Effector CD4-positive, alpha-beta T cell (primary cell): ENCODE measurements around the gene INPP5J.
A peak's percentile ranks its signal among the peaks of the same experiment; 100 is the strongest.

Experiments used
- DNase-seq: peaks from one replicate; pipeline ENCODE4 v3.0.0-alpha.2; 2020

Gene INPP5J

DNA sequence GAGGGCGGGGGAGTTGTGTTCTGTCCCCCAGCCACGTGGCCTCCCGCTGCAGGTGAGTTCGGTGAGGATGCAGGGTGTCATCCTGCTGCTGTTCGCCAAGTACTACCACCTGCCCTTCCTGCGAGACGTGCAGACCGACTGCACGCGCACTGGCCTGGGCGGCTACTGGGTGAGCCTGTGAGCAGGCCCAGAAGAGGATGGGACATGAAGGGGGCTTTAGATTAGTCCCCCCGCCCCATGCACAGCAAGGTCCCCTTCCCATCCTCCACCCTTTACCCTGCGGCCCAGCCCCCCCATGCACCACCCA lies 4.1 kb downstream of the INPP5J start:
- no peak for DNase-seq

DNA sequence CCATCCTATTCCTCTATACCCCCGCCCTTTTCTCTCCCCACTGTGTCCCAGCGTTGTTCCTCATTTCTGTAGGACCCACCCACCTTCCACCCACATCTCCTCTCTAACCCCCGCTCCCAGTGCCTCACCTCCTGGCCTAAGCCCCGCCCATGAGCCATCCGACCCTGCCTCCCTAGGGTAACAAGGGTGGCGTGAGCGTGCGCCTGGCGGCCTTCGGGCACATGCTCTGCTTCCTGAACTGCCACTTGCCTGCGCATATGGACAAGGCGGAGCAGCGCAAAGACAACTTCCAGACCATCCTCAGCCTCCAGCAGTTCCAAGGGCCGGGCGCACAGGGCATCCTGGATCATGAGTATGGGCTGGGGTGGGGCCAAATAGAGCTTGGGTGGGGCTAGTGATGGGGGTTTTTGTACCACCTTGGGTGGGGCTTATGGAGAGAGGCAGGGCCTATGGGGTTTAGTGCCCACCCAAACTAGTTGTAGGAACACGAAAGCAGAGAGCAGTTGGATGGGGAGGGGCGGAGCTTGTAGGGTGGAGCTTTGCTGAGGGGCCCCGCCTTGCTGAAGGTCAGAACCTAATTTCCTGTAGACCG lies 4.5 kb downstream of the INPP5J start:
- no peak for DNase-seq

DNA sequence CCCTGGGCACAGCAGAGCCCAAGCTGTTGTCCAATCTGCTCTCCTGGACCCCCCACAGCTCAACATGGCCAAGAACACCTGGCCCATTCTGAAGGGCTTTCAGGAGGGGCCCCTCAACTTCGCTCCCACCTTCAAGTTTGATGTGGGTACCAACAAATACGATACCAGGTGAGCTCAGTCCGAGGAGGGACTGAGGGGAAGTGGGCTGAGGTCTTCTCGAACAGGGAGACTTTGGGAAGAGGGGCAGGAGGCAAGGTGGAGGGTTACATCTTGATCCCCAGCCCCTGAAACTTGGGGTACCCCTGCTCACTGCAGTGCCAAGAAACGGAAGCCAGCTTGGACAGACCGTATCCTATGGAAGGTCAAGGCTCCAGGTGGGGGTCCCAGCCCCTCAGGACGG lies 5.4 kb downstream of the INPP5J start:
- no peak for DNase-seq

DNA sequence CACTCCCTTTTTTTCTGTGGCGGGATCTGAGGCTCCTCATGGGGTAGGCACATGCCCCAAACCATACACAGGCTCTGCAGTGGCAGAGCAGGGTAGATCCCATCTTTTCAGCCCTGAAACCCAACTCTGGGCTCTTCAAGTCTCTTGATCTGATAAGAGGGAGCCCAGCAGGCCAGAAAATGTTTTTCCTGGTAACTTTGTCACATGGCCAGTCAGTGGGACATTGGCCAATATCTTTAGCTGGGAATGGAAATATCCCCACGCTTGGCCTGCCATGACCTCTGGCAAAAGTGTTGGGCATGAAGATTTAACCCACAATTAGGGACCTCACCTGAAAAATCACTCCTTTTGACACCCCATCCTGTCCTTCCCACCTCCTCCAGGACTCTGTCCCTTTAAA lies 8.1 kb downstream of the INPP5J start:
- DNase-seq = no peak

DNA sequence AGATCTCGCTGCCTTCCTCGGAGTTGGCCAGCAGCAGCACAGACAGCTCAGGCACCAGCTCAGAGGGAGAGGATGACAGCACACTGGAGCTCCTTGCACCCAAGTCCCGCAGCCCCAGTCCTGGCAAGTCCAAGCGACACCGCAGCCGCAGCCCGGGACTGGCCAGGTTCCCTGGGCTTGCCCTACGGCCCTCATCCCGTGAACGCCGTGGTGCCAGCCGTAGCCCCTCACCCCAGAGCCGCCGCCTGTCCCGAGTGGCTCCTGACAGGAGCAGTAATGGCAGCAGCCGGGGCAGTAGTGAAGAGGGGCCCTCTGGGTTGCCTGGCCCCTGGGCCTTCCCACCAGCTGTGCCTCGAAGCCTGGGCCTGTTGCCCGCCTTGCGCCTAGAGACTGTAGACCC lies 11.1 kb downstream of the INPP5J start:
- DNase-seq = no peak

DNA sequence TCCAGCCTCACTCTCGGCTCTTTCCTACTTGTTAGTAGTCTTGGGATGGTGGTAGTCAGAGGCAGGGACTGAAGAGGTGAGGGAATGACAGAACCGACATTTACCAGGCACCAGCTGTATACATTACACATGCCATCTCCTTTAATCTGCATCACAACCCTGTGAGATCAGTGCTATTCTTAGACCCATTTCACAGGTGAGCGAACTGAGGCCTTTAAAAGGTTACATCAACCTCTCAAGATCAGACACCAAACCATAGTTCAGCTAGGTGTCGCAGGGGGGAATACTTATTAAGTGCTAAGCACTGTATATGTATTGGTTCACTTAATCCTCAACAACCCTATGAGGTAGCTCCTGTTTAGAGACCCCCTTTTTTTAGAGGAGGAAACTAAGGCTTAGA lies 11.9 kb downstream of the INPP5J start:
- DNase-seq = no peak

DNA sequence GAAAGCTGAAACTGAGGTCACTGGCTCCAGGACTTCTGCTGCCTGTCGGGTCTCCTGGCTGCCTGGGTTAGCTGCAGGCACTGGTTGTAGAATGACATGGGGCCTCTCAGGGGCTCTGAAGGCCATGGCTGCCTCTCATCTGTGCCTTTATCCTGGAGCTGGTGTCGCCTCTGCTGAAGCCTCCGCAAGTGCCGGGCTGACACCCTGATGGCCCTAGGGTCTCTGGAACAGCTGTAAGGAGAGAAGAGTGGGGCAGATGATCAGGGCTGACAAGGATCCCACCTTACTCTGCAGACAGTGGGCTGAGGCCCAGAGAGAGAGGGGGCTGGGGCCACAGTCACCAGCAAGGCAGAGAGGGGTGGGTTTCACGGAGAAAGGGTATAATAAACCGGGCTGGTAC lies 12.9 kb downstream of the INPP5J start:
- DNase-seq = no peak

DNA sequence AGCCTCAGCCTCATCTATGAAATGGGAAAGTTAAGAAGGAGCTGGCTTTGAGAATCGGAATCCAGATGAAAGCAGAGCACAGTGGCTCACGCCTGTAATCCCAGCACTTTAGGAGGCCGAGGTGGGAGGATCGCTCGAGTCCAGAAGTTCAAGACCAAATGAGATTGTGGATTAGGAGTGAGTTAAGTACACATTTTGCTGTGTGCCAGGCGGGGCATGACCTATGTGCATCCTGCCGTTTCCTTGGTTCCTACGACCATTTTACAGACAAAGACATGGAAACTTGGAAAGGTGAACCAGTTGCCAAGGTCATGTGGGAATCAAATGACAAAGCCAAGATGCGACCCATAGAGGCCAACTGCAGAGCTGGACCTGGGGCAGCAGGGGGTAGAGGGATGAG lies 13.4 kb downstream of the INPP5J start:
- no peak for DNase-seq

DNA sequence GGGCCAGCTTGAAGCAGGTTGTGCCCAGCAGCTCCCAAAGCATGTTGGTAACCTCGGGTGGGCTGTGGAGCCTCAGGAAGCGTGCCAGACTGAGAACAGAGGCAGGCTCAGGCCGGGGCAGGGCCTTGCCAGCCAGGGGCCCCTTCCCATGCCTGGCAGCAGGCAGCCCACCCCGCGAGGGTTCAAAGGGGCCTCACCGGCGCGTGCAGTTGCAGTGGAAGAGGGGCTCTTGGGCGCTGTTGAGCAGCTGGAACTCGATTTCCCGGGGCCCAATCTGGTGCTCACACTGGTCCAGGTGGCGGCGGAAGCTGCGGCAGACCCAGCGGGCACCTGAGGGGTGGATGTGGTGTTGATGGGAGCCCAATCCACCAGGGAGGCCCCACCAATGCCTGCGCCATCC lies 13.9 kb downstream of the INPP5J start:
- DNase-seq = no peak

DNA sequence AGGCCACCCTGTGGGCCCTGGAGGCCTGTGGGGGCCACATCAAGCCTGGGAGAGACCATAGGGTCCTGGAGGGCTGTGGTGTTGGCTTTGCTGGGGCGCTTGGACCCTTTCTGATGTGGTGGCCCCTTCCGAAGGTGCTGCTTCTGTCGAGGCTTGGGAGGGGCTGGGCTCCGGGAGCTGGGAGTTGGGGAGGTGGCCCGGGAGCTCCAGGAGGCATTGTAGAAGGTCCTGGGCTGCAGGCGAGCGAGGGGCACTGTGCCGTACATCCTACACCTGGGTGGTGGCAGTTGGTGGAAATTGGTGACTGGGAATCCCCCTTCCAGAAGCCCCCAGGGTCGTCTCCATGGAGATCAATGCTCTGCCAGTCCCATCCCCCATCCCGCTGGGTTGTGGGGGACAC lies 15.0 kb downstream of the INPP5J start:
- DNase-seq = no peak

DNA sequence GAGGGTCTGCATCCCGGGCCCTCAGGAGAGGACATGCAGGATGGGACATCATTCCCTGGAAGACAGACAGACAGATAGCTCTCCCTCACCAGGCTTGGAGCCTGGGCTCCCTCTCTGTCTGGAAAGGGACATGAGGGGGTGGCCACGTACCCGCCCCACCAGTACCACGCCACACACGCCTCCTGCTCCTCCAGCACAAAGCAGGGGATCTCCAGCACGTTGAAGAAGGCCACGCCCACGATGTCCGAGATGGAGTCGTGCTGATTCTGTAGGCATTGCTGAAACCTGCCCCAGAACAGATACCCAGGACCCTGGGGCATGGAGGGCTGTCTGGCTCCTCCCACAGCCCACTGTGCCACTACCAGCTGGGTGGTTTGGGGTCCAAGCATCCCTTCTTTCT lies 15.4 kb downstream of the INPP5J start:
- no peak for DNase-seq

DNA sequence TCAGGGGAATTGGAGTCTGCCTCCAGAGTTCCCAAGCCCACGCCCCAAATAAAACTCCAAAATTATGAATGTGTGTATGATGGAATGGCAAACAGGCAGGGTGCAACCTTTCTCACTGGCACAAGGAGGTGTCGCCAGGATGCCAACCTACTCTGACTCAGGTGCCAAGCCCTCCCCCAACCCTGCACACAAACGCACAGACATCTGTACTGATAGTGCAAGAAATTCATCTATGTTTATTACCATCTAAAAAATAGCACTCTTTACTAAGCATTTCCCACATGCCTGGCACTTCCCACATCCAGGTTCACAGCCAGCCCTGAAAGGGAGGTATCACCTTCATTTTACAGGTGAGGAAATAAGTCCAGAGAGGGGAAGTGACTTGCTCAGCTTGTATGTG lies 16.3 kb downstream of the INPP5J start:
- DNase-seq = no peak

DNA sequence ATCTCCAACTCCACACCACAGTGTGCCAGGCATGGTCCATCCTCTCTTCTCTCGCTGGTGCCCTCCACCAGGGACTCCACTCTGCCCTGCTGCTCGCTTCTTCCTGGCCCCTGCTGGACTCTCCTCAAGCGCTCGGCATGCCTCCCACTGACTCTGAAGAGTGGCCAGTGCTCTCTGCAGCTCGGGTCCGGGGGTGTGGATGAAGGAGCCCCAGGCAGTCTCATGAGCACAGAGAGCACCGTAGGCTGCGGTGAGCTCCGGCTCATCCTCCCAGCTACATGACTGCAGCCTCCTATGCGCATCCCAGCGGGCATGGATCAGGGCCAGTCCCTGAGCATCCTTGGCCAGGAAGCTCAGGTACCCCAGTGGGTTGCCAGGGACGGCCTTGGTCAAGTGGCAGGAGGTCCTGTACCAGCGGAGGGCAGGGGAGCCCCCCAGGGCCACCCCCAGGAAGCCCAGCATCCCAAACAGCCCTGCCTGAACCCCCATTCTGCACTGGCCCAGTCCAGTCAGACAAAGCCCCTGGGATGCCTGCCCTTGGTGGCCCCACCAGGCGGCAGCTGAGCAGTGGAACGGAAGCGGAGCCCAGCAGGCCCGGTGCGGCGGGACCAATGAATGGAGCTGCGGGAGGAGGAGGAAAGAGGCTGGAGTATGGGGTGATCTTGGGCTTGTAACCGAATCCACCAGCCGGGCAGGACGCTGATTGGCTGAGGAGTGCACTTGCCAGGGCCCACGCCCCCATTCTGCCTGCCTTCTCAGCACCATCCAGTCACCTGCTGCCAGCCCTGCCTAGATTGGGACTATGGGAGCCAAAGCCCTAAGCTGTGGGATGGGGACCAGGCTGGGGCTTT lies 17.3 kb downstream of the INPP5J start, which contains the start of gene PLA2G3:
Gene PLA2G3 (minus strand): TSS at position 643 of the 851 bp plus-strand sequence. CDS start 154 bp downstream, at position 489.
- DNase-seq = no peak

DNA sequence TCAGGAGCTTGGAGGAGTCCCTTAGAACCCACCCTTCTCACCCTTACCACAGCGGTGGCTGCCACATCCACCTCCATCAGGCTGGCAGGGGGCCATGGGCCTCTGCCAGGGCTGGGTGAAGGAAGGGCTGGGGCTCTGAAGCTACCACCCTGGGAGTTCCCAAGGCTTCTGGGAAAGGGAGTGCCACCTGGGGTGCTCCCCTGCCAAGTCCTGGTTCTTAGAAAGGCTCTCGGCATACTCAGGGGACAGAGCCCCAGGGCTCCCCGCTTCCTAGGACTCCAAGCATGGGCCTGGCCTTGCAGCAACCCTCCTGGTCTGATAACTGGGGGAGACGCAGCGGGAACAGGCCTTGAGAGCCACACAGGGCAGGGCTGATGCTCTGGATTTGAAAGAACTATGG lies 18.0 kb downstream of the INPP5J start:
- DNase-seq = no peak

DNA sequence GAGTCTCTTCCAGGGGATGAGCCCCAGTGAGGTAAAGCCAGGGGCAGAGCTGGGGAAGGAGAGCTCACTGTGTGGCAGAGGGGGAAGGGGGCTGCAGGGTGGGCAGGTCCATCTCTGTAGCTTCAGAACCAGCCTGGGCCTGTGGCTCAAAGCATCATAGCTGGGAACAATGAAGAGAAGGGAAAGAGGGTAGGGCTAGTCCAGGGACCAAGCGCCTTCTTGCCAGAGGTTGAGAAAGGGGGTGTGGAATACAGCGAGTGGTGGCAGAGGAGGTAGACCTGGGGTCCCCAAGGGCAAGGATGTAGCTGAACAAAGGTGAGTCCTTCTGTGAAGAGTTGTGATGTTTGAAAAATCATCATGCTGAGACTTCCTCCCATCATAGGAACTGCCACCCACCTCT lies 18.8 kb downstream of the INPP5J start:
- no peak for DNase-seq

DNA sequence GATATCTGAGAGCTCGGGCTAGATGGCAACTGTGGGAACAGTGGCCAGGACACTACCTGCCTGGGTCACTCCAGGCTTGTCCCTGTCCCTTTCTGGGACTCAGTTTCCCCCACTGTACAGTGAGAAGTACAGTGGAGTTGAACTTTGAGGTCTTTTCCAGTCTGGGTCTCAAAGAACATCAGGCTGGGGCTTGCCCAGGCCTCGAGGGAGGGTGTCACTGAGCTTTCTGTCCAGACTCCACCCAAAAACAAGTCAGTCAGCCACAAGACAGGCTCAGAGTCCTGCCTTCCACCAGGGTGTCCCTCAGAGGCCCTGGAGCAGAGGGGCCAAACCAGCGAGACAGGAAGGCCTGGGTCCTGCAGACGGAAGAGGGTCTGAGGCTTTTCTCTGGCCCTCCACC lies 19.5 kb downstream of the INPP5J start:
- DNase-seq = no peak

DNA sequence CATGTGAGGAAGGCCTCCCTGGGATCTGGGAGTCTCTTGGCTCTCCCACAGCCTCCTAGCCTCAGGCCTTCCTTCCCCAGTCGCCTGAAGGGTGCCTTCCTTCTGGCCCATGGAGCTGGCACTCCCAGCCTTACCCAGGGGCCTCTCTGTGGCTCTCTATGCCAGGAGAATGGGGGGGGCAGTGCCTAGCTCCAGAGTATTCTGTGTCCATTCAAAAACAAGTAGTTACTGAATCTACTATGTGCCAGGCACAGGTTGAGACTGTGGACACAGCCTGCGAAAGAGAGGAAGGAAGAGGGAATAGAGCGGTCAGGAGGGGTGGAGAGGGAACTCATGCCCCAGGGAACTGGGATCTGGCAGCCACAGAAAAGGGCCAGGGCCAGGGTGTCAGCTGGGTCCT lies 20.3 kb downstream of the INPP5J start:
- DNase-seq = no peak

DNA sequence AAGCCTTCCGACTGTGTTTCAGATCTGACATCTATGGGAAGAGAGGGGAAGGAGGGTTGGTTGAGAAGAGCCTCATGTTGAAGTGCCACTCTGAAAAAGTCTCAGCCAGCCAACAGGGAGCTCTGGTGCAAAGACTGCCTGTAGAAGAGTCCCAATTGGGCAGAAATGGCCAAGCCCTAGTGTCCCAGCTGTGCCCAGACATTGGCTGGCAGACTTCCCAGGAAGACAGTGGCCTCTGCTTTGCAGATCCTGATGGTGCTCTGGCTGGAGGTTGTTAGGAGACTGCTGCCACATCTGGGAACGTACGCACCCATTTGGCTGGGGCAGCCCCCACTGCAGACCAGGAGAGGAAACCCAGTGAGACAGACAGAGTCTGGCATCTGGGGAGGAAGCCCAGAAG lies 20.8 kb downstream of the INPP5J start:
- no peak for DNase-seq

DNA sequence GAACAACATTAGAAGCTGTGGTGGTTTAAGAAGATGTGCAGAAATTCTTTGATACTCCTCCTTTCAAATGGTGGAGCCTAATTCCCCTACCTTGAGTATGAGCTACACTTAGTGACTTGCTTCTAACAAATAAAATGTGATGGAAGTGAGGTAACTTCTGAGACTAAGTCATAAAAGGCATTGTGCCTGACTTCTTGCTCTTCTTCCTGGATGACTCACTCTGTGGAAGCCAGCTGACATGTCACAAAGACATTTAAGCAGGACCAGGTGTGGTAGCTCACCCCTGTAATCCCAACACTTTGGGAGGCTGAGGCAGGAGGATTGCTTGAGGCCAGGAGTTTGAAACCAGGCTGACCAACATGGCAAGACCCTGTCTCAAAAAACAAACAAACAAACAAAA lies 21.5 kb downstream of the INPP5J start:
- DNase-seq = no peak

DNA sequence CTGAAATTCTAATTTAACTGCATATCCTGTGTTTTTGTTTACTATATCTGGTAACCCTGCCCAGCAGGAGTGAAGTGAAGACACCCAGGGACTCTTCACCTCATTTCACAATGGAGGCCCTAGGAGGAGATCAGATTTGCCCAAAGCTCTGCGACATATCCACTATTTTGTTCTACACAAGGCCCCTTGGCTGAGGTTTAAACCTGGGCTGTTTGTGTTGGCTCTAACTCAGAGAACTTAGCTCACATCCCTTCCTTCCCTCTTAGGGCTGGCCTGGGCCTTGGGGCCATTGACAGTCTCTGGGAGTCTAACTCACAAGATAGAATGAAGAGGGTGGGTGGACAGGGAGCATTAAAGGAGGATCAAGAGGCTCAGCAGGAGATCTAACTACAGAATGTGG lies 25.7 kb downstream of the INPP5J start:
- DNase-seq = no peak

DNA sequence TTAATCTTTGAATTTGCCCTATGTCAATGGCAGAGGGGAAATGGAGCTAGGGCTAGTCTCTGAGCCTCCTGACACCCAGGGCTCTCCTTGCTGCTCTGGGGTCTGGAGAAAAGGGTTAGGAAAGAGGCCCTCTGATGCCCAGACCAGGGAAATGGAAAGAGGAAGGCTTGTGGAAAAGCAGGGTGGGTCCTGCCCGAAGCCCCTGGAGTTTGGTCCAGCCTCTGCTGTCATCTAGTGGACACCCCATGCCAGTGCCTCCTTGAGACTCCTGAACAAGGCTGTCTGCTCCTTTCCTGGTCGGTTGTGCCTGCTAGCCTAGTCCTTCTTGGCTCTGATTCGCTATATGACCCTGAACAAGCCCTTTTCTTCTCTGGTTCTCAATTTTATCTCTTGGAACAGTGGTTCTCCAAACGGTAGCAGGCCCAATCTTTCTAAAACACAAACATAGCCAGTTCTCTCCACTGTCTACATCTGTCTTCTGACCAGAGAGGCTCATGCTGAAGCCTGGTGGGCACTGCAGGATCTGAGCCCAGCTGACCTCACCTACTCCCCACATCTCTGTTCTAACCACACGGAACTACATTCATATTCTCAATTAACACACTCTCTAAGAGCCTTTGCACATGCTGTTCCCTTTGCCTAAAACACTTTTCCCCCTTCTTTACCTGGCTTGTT lies 26.3 kb downstream of the INPP5J start:
- peak; percentile 9 for DNase-seq

DNA sequence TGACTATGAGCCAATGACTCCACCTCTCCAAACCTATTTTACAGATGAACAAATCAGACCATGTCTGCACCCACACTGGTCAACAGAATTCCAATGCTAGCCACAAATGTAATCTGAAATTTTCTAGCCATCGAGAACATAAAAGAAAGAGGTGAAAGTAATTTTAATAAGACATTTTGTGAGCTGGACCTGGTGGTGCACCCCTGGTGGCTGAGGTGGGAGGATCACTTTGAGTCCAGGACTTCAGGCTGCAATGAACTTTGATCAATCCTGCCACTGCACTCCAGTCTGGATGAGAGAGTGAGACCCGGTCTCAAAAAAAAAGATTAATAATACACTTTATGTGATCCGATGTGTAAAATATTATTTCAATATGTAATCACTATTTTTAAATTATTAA lies 27.8 kb downstream of the INPP5J start:
- DNase-seq = no peak

DNA sequence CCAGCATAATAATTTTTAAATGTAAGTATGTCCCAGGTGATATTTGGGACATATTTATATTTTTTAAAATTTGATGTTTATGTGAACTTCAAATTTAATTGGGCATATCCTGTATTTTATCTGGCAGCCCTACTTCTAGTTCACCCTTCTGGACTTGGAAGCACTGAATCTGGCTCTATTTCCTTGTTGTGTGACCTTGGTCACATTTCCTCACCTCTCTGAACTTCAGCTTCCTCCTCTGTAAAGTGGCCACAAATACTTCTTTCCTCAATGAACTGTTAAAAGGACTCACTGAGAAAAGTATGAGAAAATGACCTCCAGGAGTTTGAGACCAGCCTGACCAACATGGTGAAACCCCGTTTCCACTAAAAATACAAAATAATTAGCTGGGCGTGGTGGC lies 29.1 kb downstream of the INPP5J start:
- DNase-seq = no peak

DNA sequence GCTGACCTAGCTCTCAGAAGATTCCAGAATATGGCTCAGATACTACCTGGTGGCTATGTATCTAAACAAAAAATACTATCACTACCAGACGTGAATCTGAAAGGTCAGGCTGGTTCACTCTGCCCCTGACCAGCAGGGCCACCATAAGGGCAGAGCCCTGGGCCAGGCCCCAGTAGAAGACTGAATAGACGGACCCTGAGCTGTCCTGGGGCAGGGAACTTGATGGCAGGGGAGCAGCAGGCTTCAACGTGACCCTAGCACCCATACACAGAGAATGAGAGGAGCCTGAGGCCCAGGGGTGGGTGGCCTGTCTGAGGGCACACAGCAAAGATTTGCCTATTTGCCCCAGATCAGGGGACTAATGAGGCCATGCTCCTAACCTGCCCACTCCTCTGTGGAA lies 30.6 kb downstream of the INPP5J start:
- DNase-seq = no peak
